Fibroblast of villous mesenchyme (primary cell): ENCODE data around the gene ADAMTS3. TPM values are rescaled to one million over a fixed set of nuclear protein-coding genes. Genes with fewer than 3 reads are reported as not detected.

Experiments
- DNase-seq: peaks from one replicate; pipeline ENCODE4 v3.0.0-alpha.2; 2010; ENCODE audit warnings: low read depth
- H3K4me3 ChIP-seq: 2 replicates; pipeline ENCODE4 v1.5.1; 2011; ENCODE audit warnings: low read depth, mild to moderate bottlenecking, low read length
- total RNA-seq: library from RNA; depleted of rRNA; stranded (reverse); fragments of >200 nt; gene quantifications from 2 replicates; pipeline ENCODE4 v1.2.3, GENCODE V29; 2012
- TF ChIP-seq, protein P1 (sequence below): IDR thresholded peaks from 2 replicates; pipeline ENCODE4 v1.5.1; 2012; ENCODE audit warnings: low read depth, mild to moderate bottlenecking, low read length; ENCODE audit not compliant: insufficient read depth

ADAMTS3 gene
- total RNA-seq, 1 donor: 3.0 TPM

DNA sequence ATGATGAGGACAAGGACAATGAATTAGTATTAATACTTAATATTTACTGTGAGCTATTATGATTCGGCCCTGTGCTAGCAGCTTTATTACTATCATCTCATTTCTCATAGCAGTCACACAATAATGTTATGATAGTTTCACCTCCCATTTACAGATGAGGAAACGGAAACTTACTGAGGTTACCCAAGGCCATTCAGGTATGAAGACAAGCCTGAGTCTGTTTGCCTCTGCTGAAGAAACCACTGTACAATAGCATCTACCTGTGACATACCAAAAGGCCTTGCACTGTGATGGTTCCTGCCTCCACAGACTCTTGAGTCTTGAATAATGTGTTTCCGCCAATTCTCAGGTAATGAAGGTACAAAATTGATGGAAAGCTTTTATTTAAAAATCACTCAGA, 288.8 kb downstream of the ADAMTS3 start:
- TF ChIP-seq, protein P1, sequence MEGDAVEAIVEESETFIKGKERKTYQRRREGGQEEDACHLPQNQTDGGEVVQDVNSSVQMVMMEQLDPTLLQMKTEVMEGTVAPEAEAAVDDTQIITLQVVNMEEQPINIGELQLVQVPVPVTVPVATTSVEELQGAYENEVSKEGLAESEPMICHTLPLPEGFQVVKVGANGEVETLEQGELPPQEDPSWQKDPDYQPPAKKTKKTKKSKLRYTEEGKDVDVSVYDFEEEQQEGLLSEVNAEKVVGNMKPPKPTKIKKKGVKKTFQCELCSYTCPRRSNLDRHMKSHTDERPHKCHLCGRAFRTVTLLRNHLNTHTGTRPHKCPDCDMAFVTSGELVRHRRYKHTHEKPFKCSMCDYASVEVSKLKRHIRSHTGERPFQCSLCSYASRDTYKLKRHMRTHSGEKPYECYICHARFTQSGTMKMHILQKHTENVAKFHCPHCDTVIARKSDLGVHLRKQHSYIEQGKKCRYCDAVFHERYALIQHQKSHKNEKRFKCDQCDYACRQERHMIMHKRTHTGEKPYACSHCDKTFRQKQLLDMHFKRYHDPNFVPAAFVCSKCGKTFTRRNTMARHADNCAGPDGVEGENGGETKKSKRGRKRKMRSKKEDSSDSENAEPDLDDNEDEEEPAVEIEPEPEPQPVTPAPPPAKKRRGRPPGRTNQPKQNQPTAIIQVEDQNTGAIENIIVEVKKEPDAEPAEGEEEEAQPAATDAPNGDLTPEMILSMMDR: no peak
- no peak for DNase-seq
- H3K4me3 ChIP-seq: no peak overlapping the region

DNA sequence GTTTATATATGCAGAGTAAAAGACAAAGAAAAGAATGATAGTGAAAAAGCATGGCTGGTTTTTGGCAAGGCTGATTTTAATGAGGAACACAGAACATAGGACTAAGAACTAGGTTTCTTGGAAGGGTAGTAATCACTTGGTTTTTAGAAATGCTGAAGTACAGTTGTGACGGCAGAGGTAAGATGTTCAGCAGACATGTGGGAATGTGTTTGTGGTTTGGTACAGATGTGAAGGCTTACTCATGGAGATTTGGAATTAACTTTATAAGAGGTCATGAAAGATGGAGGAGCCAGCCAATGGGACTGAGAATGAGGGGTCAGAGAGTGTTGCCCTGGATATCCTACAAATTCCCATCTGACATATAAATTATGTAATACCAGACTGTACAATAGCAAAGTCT, 293.6 kb downstream of the ADAMTS3 start:
- H3K4me3 ChIP-seq: no peak overlapping the region
- TF ChIP-seq, protein P1: no peak
- no peak for DNase-seq

DNA sequence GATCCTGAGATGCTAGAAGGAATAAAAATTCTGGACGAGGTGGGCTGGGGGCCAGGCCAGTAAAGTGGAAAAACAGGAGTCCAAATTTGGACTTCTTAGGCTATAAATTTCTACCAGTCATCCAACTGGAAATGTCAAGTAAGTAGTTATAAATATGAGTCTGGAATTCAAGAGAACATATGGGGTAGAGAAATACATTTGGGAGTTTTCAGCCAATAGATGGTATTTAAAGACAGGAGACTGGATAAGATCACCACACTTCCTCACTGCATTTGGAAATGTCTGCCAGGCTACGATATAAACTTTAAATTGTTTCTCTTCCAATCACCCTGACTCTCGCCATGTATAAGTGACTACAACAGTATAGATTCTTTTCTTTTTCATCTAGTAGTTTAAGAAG, 294.8 kb downstream of the ADAMTS3 start:
- TF ChIP-seq, protein P1: no peak

DNA sequence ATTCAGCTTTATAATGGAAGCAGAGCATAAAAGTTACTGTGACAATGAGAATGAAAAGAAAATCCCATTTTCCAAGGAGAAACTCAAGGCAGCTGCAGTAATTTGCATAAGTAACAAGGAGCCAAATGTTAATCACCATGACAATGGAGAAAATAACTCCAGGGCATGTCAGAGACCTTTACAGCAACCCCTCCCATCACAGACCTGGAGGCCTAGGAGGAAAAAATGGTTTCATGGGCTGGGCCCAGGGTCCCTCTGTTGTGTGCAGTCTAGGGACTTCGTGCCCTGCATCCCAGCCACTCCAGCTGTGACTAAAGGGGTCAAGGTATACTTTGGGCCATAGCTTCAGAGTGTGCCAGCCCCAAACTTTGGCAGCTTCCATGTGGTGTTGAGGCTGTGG, 313.8 kb downstream of the ADAMTS3 start:
- TF ChIP-seq, protein P1: no peak
- DNase-seq: no peak
- H3K4me3 ChIP-seq: no peak overlapping the region

More for the DNA sequence above, 294.8 kb downstream of the ADAMTS3 start:
- DNase-seq: no peak
- no peak overlapping the region for H3K4me3 ChIP-seq

DNA sequence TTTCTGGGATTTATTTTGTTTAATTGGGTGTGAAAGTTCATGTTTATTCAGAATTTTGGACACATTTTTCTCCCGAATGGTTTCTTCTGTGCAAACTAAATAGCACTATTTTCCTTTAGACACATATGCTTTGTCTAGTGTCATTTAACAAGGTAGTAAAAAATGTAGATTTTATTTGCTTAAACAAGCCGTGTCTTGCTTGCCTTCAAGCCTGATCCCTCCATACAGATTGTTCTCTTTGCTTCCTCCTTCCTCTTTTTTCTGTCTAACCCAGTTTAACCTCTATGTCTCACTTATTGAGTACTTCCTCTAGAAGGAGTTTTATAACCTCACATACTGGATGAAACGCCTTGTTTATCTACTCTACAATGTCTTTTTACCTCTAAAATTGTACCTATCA, 325.4 kb downstream of the ADAMTS3 start:
- DNase-seq: no peak
- TF ChIP-seq, protein P1: no peak

DNA sequence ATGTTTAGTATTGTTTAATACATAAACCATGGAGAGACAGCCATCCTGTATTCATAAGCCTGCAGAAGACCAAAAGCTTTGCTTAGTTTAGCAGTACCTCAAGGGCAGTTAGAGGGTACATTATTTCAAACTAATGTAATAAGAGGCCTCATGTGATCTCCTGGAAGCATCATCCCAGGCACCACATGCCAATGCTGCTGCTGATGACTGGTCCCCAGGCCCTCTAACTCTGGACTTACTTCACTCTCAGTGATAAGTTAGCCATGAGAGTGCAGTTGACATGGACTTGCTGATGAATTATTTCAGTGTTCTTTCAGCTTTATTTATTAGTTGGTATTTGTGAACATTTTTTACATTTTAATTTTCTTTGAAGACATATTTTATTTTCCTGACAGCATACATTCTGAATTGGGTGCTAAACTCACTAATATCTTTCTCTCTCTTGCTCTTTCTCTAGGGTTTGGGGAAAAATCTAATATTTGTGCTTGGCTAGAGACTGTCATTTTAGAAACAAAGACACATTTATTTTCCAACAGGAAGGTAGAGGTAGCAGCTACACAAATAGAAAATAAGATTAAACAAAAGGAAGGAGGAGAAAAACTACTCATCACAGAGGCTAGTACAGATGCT, 329.4 kb downstream of the ADAMTS3 start:
- TF ChIP-seq, protein P1: no peak
- no peak for DNase-seq
- H3K4me3 ChIP-seq: no peak overlapping the region

More for the DNA sequence above, 325.4 kb downstream of the ADAMTS3 start:
- no peak overlapping the region for H3K4me3 ChIP-seq
